ENCODE measurements around the gene RXRA.

Gene RXRA

GRCh38 chr9:134404376-134405358 lies 78.4 kb downstream of the RXRA start:
- no peak for DNase-seq

DNA sequence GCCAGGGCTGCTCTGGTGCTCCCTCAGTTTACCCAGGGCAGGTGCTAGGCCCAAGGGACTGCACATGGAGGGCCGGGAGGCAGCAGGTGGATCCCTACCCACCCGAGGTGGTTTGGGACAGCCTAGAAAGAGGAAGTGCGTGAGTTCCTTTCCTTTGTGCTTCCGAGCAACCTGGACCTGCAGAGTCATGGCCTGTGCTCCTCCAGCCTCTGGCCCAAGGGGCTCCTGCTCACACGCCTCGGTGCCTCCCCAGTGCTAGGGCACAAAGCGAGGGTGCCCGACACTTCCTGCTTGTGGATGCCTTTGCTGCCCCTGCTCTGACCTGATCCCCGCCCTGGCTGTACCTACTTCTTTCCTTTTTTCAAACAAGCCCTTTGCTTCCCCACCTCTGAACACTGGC lies 79.3 kb downstream of the RXRA start:
- peak in 1 of 2 donors; percentile 28 for DNase-seq

- no peak for DNase-seq
Measured at GRCh38 chr9:134406366-134407120, 80.3 kb downstream of the RXRA start.

- peak; percentile 82 to 85 for DNase-seq
Measured at GRCh38 chr9:134407121-134407779, 81.0 kb downstream of the RXRA start.

DNA sequence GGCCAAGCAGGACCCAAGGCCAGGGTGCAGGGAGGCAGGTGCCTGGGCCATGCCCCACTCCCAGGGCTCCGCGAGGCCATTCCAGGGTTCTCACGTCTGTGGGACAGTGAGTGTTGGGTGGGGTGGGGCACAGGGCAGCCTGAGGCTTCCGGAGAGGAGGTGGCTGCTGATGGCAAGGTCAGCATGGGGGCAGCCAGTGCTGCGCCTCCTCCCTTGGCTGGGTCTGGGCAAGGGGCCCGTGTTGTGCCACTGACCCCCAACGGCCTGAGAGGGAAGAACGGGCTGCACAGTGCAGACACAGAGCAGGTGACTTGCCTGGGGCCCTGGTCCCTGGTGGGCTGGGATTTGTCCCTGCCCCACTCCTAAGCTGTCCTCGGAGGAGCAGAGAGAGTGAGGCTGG lies 82.1 kb downstream of the RXRA start:
- no peak for DNase-seq

DNA sequence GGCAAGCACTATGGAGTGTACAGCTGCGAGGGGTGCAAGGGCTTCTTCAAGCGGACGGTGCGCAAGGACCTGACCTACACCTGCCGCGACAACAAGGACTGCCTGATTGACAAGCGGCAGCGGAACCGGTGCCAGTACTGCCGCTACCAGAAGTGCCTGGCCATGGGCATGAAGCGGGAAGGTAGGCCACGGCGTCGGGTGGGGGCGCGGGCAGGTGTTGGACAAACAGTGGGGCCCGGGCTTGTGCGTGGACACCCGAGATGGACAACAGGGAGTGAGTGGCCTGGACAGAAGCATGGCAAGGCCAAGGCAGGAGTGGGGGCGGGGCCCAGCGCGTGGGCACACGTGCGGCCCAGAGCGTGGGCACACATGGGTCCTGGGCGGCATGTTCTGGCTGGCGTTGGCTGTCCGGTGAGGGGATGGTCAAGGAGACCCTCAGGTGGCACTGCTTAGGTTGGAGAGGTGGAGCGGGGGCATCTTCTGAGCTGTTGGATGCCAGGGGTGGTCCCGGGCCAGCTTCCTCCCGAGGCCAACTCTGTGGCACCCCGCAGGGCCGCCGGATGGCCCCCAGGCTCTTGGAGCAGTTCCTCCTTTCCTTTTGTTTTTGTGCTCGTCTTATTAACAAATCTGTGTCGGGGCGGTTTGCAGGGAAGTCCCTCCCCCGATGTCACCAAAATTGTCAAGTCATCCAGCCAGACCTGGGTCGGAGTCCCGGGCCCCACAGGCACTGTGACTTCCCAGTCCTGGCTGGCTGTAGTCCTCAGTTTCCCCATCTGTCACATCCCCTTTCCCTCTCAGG lies 82.9 kb downstream of the RXRA start:
- peak in 1 of 2 donors; percentile 37 for DNase-seq

DNA sequence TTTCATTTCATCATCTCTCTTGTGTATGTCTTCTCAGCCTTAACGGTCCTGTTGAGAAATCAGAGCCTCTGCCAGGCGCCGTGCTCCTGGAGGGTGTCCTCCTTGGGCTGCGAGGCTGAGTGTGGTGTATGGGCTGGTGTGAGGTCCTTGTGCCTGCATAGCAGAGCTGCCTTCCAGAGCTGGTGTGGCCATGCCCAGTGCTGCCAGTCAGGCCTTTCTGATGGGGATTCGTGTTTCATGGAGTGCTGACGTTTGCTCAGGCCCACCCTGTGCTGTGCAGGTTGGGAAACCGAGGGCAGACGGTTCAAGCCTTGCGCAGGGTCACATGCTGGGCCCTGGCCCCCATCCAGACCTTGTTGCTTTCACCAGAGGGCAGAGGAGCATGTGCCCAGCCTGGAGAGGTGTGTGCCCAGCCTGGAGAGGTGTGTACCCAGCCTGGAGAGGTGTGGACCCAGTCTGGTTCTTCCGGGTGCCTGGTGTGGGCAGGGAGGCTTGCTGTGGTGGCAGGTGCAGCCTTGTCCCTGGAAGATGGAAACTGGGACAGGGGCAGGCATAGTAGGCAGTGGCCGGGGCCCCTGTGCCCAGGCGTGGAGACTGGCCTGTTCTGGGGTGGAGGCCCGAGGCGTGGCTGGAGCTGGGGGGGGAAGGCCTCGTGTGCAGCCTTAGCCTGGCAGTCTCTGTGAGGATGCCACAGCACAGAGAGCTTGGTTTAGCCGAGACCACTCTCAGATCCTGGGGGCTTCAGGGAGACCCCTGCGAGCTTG lies 84.0 kb downstream of the RXRA start:
- DNase-seq: no peak

- DNase-seq: no peak
Measured at GRCh38 chr9:134410835-134411217, 84.6 kb downstream of the RXRA start.

GRCh38 chr9:134411440-134412297 lies 85.4 kb downstream of the RXRA start:
- no peak for DNase-seq

GRCh38 chr9:134412298-134412711 lies 86.0 kb downstream of the RXRA start:
- no peak for DNase-seq

GRCh38 chr9:134413112-134413715 lies 87.0 kb downstream of the RXRA start:
- no peak for DNase-seq

DNA sequence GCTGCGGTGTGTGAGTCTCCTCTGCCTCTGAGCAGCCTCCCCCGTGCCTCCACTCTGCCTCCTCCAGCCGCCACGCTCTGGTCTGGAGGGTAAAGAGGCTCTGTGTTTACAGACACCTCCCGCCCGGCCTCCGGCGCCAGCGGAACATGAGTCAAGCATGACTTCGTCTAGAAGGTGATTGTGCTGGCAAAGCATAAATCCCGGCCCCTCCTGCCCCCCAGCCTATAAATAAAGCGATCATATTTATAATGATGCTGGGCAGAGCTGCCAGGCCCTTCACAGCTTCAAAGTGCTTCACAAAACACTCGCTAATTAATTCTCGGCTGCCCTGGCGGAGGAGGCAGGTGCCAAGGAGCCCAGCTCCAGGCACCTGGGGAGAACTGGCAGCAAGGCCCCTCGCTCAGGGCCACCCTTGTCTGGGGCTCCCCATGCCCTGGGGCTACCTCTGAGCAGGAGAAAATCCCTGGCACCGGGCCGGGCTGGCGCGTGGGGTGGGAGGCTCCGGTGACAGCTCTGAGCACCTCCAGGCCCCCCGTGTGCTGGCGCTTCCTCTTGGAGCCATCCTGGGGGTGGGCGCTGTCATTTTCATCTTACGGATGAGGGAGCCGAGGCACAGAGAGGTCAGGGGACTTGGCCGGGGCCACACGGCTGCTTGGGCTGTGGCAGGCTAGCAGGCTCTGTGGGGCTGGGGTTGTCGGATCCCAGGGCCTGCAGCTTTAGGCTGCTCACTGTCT lies 87.8 kb downstream of the RXRA start:
- no peak for DNase-seq

DNA sequence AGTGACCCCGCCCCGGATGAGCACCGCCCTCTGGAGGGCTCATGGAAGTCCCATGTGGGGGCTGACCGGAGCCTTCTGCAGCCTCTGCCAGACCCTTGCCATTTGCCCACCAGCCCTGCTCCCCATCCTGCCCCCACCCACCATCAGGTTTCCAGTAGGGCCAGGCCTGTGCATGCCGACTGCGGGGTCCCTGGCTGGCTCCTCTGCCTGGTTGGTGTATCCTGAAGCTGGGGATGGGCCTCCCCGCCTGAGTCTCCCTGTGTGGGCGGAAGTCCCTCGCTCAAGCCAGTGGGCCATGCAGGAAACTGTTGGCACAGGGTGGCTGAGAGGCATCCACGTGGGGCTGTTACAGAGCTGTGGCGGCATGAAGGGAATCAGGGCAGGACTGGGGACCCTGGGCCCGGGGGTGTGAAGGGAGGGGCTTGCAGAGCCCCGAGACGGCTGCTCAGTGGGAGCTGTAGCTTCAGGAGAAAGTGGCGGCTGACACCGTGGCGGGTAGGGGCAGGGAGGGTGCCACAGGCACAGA lies 88.7 kb downstream of the RXRA start:
- DNase-seq: no peak

DNA sequence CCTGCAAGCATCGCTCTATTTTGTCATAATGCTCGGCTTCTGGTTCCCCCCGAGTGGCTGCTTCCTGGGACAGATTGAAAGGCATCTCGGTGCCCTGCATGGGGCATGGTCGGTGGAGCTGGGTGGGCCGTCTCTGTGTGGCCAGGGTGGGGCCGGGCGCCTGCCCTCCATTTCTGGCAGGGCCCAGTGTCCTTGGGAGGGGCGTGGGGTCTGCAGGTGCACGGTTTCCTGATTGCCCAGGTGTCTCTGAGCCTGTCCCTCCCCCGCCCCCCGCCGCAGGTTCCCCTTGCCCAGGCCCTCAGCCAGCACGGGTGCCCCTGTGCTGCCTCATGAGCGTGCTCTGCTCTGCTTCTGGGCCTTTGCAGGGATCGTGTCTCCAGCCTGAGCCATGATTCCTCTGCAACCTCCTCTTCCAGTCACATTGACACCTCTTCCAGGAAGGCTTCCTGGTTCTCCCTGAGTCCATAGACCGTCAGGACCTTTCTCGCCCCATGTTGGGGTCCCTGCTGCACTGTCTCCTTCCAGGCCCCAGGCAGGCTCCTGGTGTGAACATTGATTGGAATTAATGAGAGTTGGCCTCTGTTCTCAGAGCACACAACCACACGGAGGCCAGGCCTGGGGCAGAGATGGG lies 90.2 kb downstream of the RXRA start:
- no peak for DNase-seq

- DNase-seq: no peak
Measured at GRCh38 chr9:134418354-134418753, 92.1 kb downstream of the RXRA start.

DNA sequence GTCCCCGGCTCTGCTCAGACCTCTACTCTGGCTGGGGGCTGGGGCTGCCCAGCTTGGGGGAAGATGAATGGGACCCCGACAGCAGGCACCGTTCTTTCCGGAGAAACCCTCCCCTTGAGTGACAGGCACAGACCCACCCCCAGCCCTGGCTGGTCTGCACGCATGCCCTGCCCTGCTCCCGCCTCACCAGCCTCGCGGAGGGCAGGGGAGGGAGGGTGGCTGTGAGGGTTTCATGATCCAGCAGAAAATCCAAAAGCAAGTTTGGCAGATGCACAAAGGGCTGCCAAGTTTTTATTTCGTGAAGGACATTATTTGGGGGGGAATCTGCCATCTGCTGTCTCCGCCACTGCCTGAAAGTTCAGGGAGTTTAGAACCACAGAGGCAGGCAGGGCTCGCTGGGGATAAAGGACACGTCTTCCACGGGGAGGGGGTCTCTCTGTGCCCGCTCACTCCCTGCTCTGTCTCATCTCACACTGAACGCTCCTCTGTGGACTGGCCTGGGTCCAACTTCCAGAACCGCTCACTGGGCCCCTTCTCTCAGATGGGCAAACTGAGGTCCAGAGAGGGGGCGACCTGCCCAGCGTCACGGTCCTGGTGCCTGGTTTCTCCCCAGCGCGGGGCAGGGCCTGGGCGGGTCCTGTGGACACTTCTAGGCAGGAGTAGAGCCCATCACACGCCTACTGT lies 92.9 kb downstream of the RXRA start:
- DNase-seq: no peak

GRCh38 chr9:134419684-134420076 lies 93.4 kb downstream of the RXRA start:
- DNase-seq: no peak

DNA sequence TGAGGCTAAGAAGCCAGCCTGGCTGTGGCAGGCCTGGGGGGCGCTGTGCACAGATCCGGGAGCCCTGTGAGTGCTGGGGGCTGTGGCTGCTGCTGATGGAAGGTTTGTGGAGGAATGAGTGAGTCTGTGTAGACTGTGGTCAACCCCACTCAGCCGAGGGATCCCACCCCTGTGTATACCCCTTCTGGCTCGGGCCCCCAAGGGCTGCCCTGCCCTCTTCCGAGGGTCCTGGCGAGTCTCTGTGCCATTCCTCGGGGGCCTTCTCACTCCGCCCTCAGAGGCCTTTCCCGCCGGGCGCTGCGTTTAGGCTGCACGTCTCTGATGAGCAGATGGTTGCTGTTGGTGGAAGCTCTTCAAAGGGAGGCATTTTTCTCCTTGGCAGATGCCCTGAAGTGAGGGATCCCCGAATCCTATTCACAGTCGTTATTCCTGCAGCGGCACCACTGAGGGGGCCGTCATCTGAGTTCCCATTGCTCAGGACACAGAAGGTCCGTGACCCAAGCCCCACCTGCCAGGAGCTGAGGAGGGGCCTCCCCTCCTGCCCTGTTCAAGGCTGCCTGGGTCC lies 94.1 kb downstream of the RXRA start:
- no peak for DNase-seq

All from CD4-positive, alpha-beta T cell treated with Interferon alpha-2 for 1 hour (primary cell).